ENCODE measurements around the gene UBL4A. TPM values are rescaled to one million over a fixed set of nuclear protein-coding genes. Genes with fewer than 3 reads are reported as not detected.

UBL4A gene
- total RNA-seq, 1 experiment from 2014 or later: 30.4 TPM

GRCh38 chrX:154470434-154470833 is 16.0 kb downstream of the UBL4A start:
- no peak overlapping the region for H3K4me3 ChIP-seq (ENCODE audit: low read depth, low read length, poor library complexity, severe bottlenecking)
- TF ChIP-seq EZH2 (IDR thresholded peaks at IDR 0.05; ENCODE audit: borderline replicate concordance, low read depth, low read length, poor library complexity, severe bottlenecking): no peak
- TF ChIP-seq CTCF (conservative IDR thresholded peaks at IDR 0.05; ENCODE audit: low read depth, low read length): no peak
- DNase-seq (ENCODE audit: low spot score): no peak
- POLR2A ChIA-PET (ENCODE audit: low non-redundant PET): no interaction called here
- H3K4me1 ChIP-seq (ENCODE audit: insufficient read depth, low read length, poor library complexity, severe bottlenecking): no peaks in the 10 kb centered on the region
- H3K27ac ChIP-seq (ENCODE audit: low read depth, low read length, poor library complexity, severe bottlenecking): no peak overlapping the region
- no peaks in the 10 kb centered on the region for H3K9me3 ChIP-seq (ENCODE audit: low read depth, low read length, poor library complexity, severe bottlenecking)
- BruUV-seq (replicated peaks): no TSS peak
- peaks cover 5% of the 10 kb centered on the region for H3K36me3 ChIP-seq (ENCODE audit: insufficient read depth, low read length, poor library complexity, severe bottlenecking)
- intact Hi-C loops (cut with micrococcal nuclease; ENCODE audit: unreplicated experiment): no loop called here
- CTCF ChIA-PET: no interaction called here
- H3K27me3 ChIP-seq (replicated peaks; ENCODE audit: insufficient read depth, low read depth, low read length, poor library complexity): no peaks in the 10 kb centered on the region

DNA sequence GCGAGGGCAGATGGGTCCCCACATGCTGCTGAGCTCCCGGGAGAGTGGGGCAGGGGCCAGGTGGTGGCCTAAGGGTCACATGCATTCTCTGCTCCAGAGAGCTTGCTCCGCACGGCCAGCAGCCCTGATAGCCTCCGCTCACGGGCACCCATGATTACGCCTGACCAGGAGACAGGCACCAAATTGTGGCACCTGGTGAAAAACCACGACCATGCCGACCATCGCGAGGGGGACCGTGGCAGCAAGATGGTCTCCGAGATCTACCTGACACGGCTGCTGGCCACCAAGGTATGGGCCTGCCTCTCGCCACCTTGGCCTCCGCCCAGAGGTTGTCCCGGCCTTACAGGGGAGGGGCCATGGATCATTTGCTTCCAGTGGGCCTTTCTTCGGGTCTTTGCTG is 16.5 kb downstream of the UBL4A start:
- peaks cover 6% of the 10 kb centered on the region for H3K36me3 ChIP-seq (ENCODE audit: insufficient read depth, low read length, poor library complexity, severe bottlenecking)
- POLR2A ChIA-PET (ENCODE audit: low non-redundant PET): no interaction called here
- H3K4me3 ChIP-seq (ENCODE audit: low read depth, low read length, poor library complexity, severe bottlenecking): no peak overlapping the region
- no TSS peak for BruUV-seq (replicated peaks)
- H3K4me1 ChIP-seq (ENCODE audit: insufficient read depth, low read length, poor library complexity, severe bottlenecking): no peaks in the 10 kb centered on the region
- H3K27me3 ChIP-seq (replicated peaks; ENCODE audit: insufficient read depth, low read depth, low read length, poor library complexity): no peaks in the 10 kb centered on the region
- H3K9me3 ChIP-seq (ENCODE audit: low read depth, low read length, poor library complexity, severe bottlenecking): no peaks in the 10 kb centered on the region
- CTCF ChIA-PET: no interaction called here
- H3K27ac ChIP-seq (ENCODE audit: low read depth, low read length, poor library complexity, severe bottlenecking): no peak overlapping the region
- intact Hi-C loops (cut with micrococcal nuclease; ENCODE audit: unreplicated experiment): no loop called here
- no peak for DNase-seq (ENCODE audit: low spot score)
- TF ChIP-seq EZH2 (IDR thresholded peaks at IDR 0.05; ENCODE audit: borderline replicate concordance, low read depth, low read length, poor library complexity, severe bottlenecking): no peak
- TF ChIP-seq CTCF (conservative IDR thresholded peaks at IDR 0.05; ENCODE audit: low read depth, low read length): no peak

GRCh38 chrX:154469114-154469513 is 17.3 kb downstream of the UBL4A start:
- Histone ChIP-seq H3K4me3 (ENCODE audit: low read depth, low read length, poor library complexity, severe bottlenecking) (no peak overlapping the region), H3K4me1 (ENCODE audit: insufficient read depth, low read length, poor library complexity, severe bottlenecking) (no peaks in the 10 kb centered on the region), H3K9me3 (ENCODE audit: low read depth, low read length, poor library complexity, severe bottlenecking) (no peaks in the 10 kb centered on the region), H3K27ac (ENCODE audit: low read depth, low read length, poor library complexity, severe bottlenecking) (no peak overlapping the region), H3K36me3 (ENCODE audit: insufficient read depth, low read length, poor library complexity, severe bottlenecking) (peaks cover 10% of the 10 kb centered on the region), H3K27me3 (replicated peaks; ENCODE audit: insufficient read depth, low read depth, low read length, poor library complexity) (no peaks in the 10 kb centered on the region)
- ChIA-PET CTCF (no interaction called here), POLR2A (ENCODE audit: low non-redundant PET) (no interaction called here)
- no peak for DNase-seq (ENCODE audit: low spot score)
- intact Hi-C loops (cut with micrococcal nuclease; ENCODE audit: unreplicated experiment): no loop called here
- BruUV-seq (replicated peaks): no TSS peak
- TF ChIP-seq EZH2 (IDR thresholded peaks at IDR 0.05; ENCODE audit: borderline replicate concordance, low read depth, low read length, poor library complexity, severe bottlenecking) (no peak), CTCF (conservative IDR thresholded peaks at IDR 0.05; ENCODE audit: low read depth, low read length) (no peak)

All from A673 (cell line).